OCI-M2 (cell line): ENCODE data around the gene DIS3L2.
"Not testable (repeated sequence)": the region's sequence is repeated elsewhere in the genome, so short reads cannot be mapped to it uniquely, and the experiment has no call there.

Experiments
- DNase-seq: peaks from one replicate; lab custom pipeline; 2025; ENCODE audit not compliant: unreplicated experiment; lab: John Stamatoyannopoulos, UW

DIS3L2 gene

GRCh38 chr2:232316461-232317330 lies 355.2 kb downstream of the DIS3L2 start:
- no peak for DNase-seq

- DNase-seq, result no peak
Measured at GRCh38 chr2:232318169-232318855, 356.8 kb downstream of the DIS3L2 start.

DNA sequence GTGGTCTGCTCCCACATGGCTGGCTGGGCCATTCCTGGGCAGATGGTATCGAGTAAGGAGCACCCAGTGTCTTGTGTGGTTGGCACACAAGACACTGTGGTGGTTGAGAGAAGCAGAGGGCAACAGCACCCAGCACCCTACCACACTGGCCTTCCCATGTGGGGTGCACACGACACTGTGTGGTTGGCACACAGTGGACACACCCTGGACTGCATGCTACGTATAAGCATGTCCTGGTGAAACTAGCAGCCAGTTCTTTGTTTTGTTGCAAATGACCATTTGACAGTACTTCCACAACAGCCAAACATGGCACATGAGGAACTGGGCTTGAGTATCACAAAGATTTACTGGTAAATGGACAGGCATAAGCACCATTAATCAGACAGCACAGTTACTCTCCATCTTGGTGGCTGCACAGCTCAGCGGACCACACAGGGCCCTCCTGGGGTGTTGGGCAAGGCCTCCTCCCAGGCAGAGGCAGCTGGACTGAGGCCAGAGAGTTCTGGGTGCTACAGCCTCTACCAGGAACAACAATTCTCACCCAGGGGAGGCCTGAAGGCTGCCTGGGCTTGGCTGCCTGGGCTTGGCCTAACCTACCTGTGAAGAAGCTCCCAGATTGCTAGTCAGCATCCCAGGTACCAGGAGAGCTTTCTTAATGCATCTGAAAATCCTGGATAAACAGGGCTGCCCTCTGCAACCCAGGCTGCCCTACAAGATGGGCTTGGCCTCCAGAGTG lies 357.7 kb downstream of the DIS3L2 start:
- DNase-seq, result no peak

- no peak for DNase-seq
Measured at GRCh38 chr2:232319803-232320442, 358.4 kb downstream of the DIS3L2 start.

GRCh38 chr2:232320443-232320803 lies 358.9 kb downstream of the DIS3L2 start:
- DNase-seq, result no peak

DNA sequence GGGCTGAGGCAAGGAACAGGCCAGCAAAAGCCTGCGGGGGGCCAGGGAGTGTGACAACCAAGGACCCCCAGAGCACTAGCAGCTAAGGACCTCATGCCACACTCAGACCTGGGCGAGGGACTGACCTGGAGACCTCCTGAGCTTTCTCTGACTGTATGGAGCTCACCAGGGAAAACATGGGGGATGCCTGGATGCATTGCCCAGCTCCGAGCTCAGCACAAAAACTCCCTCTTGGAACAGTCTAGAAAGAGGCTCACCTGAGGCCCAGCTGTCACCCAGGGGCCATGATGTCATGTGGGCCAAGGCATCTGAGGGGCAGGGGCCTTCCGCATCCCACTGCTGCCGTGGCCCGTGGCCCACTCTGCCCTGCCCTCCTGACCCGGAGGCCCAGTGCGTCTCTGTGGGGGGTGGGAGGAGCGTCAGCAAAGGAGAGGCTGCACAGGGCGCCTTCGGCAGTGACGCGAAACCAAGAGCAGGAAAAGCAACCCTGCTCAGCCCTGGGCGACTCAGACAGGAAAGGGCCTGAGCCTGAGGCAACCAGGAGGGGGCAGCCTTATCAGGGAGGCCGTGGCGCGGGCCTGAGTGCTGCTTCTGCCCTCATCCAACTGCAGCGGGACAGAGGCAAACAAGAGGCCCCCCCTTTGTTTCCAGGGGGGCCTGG lies 359.8 kb downstream of the DIS3L2 start:
- no peak for DNase-seq

DNA sequence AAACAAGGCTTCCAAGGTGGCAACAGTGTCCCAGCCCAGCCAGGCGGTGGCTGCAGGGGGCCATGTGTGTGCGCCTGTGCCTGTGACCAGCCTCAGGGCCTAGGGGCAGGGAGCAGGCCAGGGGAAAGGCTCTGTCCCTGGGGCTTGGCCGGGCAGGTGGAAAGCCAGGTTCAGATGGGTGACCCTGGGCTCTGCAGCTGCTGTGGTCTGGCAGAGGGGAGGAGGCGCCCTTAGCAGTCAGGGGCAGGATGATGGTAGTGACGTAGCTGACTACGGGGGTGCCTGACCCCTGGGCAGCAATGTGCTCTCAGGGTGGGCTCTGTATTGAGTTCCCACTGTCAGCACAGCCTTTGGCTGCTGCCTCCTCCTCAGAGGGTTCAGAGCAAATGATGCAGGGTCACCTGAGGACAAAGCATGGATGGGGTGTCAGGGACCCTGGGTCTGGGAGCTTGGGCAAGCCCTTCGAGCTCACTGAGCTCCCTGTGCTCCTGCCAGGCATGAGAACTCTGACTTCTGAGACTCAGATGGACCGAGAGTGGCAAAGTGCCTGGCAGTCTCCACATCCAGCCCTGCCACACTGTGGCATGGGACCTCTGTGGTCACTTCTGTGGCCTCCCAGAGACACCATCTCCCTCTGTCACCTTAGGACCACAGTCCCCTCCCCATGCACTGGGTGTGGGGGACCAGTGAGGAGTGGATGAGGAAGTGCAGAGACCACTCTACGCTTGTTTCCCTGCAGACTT lies 360.5 kb downstream of the DIS3L2 start:
- no peak for DNase-seq

DNA sequence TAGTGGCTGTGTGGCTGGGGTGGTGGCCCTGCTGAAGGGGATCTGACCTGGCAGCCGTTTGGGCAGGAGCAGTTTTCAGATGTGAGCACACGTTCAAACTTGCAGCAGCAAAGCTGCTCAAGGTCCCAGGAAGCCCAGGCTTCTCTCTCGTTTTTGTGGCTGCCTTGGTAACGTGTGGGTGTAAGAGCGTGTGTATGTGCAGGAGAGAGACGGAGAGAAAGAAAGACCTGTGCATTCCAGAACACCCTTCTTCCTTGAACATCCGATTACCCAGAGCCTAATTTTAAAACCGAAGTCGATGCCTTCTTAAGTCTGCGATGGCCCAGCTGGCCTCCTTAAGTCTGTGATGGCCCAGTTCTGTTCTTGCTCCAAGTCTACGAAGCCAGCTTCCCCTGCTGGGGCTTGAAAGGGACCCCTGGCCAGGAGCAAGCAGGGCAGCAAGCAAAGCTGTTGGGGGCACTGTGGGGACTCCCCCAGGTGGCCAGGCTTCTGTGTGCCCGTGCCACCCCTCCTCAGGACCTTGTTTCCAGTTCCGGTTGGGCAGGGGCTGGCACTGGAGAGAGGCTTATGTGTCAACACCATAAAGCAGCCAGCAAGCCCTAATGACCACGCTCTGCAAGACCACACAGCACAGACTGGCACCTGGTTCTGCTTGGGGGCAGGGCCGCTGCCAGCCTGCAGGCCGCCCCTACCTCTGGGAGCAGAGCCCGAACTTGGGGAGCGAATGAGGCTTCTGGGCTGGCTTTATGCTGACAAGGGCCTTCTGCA lies 361.2 kb downstream of the DIS3L2 start:
- no peak for DNase-seq

GRCh38 chr2:232323328-232323650 lies 361.8 kb downstream of the DIS3L2 start:
- DNase-seq, result no peak

- DNase-seq, result not testable (repeated sequence)
Measured at GRCh38 chr2:232323967-232324366, 362.5 kb downstream of the DIS3L2 start.

DNA sequence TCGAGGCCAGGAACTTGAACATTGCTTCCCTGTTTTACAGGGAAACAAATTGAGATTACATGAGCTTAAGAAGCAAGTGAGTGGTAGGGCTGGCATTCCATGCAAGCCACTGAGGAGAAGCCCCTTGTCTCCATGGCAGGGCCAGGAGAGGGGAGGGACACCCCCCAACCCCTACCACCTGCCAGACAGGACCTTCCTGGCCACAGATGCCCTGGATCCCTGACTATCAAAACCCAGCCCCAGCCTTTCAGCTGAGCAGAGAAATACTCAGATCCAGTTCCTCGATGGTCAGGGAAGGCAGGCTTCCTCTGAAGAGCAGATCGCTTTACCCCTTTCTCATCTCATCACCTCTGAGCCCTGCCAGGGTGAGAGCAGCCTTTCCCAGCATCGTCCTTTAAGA lies 363.3 kb downstream of the DIS3L2 start:
- DNase-seq, result no peak

- no peak for DNase-seq
Measured at GRCh38 chr2:232325324-232326273, 364.1 kb downstream of the DIS3L2 start.

GRCh38 chr2:232326274-232327104 lies 365.0 kb downstream of the DIS3L2 start:
- not testable (repeated sequence) for DNase-seq

DNA sequence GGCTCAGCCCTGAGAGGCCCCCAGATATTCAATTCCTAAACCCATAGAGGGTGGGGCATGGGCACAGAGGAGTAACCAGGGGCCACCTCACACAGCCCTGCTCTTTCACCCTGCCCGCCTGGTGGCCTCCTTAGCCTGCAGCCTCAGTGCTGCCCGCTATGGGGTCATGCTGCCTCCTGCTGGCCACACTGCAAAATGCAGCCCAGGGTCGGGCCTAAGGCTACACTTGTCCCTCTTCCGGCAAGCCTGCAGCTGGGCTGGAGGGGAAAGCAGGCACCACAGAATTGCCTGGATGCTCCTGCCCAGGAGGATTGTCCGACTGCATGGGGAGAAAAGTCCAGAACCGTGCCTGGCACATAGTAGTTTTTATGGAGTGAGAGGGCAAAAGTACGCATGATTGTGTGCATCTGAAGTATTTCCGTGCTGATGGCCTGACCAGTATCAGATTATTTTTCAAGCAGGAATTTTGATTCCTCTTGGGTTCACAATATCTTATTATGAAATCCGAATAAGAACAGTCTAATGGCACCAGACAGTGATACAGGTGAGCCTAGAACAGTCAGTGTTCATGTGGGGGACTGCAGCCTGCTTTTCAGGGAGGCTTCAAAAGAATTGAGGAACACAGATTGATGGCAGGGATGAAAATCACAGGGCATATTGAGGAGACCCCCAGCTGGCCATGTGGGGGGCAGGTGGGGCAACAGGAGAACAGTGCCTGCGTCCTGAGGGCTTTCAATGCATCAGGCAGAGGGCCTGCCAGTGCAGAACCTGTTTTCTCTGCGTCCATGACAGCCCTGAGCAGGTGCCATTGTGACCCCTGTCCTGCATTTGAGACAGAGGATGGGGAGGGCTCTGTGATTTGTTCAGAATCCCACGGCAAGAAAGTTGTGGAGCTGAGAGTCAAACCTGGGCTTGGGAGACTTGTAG lies 365.9 kb downstream of the DIS3L2 start:
- DNase-seq, result no peak

GRCh38 chr2:232328032-232328422 lies 366.5 kb downstream of the DIS3L2 start:
- no peak for DNase-seq
